ENCODE measurements around the gene OR4D10. TPM values are rescaled to one million over a fixed set of nuclear protein-coding genes. Genes with fewer than 3 reads are reported as not detected.

The OR4D10 gene
- total and polyA plus RNA-seq, 2 experiments from 2014 or later = not detected

DNA sequence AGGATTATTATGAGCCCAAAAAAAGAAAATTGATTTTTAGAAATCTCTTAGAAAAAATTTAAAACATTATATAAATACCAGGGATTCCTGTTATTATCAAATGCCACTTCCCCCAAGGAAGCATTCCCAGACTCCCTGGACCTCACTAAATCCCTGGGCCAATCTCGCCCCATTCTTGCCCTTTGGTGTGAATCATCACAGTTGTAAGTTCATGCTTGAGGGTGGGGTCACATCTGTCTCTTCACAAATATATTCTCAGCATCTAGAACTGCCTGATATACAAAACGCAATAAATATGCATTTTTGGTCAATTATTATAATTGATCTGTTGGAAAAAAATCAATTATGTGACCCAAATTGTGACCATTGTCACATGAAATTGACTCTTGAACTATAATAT lies 24.6 kb upstream of the OR4D10 start:
- H3K4me3 ChIP-seq = no peak overlapping the region
- no peaks in the 10 kb centered on the region for H3K36me3 ChIP-seq (ENCODE audit: low read depth)
- H3F3A ChIP-seq (ENCODE audit: insufficient read depth) = no peaks in the 10 kb centered on the region
- no peak overlapping the region for H3K27ac ChIP-seq
- DNase-seq = no peak
- no peak overlapping the region for H3K9ac ChIP-seq
- 12 to 15% methylated on average over 2 of the region's 2 CpGs for WGBS, 2 experiments (ENCODE audit: low coverage in 1 of 2, low lambda C conversion rate in 2 of 2, missing lambda C conversion rate in 2 of 2)
- H3K4me1 ChIP-seq (ENCODE audit: insufficient read depth) = no peaks in the 10 kb centered on the region
- no peaks in the 10 kb centered on the region for H3K79me2 ChIP-seq (ENCODE audit: insufficient read depth)
- no peaks in the 10 kb centered on the region for H3K9me3 ChIP-seq (ENCODE audit: low read depth)
- no peaks in the 10 kb centered on the region; the same call in 1 of the 2 replicates for H3K27me3 ChIP-seq (replicated peaks; ENCODE audit: insufficient read depth)
- no peak overlapping the region for H3K4me2 ChIP-seq (ENCODE audit: unreplicated experiment)
- no peaks in the 10 kb centered on the region for H3K9me2 ChIP-seq (ENCODE audit: insufficient read depth)
- H2AFZ ChIP-seq = no peak overlapping the region
- no peaks in the 10 kb centered on the region for H4K20me1 ChIP-seq (ENCODE audit: insufficient read depth)
- in situ Hi-C loops (cut with MboI) = no loop called here
- TF ChIP-seq EZH2phosphoT487 (IDR thresholded peaks at IDR 0.05; ENCODE audit: insufficient read depth, low read depth) (no peak), EZH2 (IDR thresholded peaks at IDR 0.05; ENCODE audit: insufficient read depth, poor library complexity, severe bottlenecking) (no peak)

GRCh38 chr11:59456661-59457060 lies 16.5 kb upstream of the OR4D10 start, which contains the start of gene OR4D6:
TSS of gene OR4D6 (plus strand) at chr11:59456961. CDS start at chr11:59456961, 0 bp downstream.
- Histone ChIP-seq H3K27ac (no peak within 1 kb of the TSS), H3K4me3 (no peak within 1 kb of the TSS), H3K9me2 (ENCODE audit: insufficient read depth) (no peaks in the 10 kb centered on the region), H3K79me2 (ENCODE audit: insufficient read depth) (no peaks in the 10 kb centered on the region), H3K9me3 (ENCODE audit: low read depth) (no peaks in the 10 kb centered on the region), H3K36me3 (ENCODE audit: low read depth) (no peaks in the 10 kb centered on the region), H3K4me2 (ENCODE audit: unreplicated experiment) (no peak within 1 kb of the TSS), H2AFZ (no peak within 1 kb of the TSS), H4K20me1 (ENCODE audit: insufficient read depth) (no peaks in the 10 kb centered on the region), H3F3A (ENCODE audit: insufficient read depth) (no peaks in the 10 kb centered on the region), H3K9ac (no peak within 1 kb of the TSS), H3K27me3 (replicated peaks; ENCODE audit: insufficient read depth) (no peaks in the 10 kb centered on the region; the same call in 1 of the 2 replicates), H3K4me1 (ENCODE audit: insufficient read depth) (no peaks in the 10 kb centered on the region)
- in situ Hi-C loops (cut with MboI) = no loop called here
- no peak for DNase-seq
- WGBS, 2 experiments (ENCODE audit: low coverage in 1 of 2, low lambda C conversion rate in 2 of 2, missing lambda C conversion rate in 2 of 2) = 3 to 8% methylated on average over 2 of the region's 2 CpGs
- TF ChIP-seq EZH2 (IDR thresholded peaks at IDR 0.05; ENCODE audit: insufficient read depth, poor library complexity, severe bottlenecking) (no peak), EZH2phosphoT487 (IDR thresholded peaks at IDR 0.05; ENCODE audit: insufficient read depth, low read depth) (no peak)

DNA sequence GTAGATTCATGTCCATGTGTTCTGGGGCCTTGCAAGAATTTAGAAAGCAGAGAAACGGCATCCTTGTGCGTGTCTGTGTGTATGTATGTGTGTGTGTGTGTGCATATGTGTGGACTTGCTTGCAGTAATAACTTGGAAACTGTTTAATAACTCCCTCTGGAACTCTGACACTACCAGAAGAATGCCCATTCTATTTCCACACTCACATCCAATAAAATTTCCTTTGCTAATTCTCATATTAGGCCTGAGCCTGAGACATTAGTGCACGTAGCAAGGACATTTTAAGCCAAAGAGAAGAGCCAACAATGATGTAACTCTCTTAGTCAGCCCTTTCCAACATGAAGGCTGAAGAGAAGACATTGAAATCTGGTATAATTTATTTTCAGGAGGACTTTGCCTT lies 13.2 kb upstream of the OR4D10 start:
- TF ChIP-seq EZH2phosphoT487 (IDR thresholded peaks at IDR 0.05; ENCODE audit: insufficient read depth, low read depth) = no peak
- no peak for TF ChIP-seq EZH2 (IDR thresholded peaks at IDR 0.05; ENCODE audit: insufficient read depth, poor library complexity, severe bottlenecking)
- H3K9ac ChIP-seq = no peak overlapping the region
- no peak overlapping the region for H3K4me2 ChIP-seq (ENCODE audit: unreplicated experiment)
- DNase-seq = no peak
- H3K36me3 ChIP-seq (ENCODE audit: low read depth) = no peaks in the 10 kb centered on the region
- H2AFZ ChIP-seq = no peak overlapping the region
- peaks cover 11% of the 10 kb centered on the region; the same call in 1 of the 2 replicates for H3K4me1 ChIP-seq (ENCODE audit: insufficient read depth)
- no peak overlapping the region for H3K27ac ChIP-seq
- H3K4me3 ChIP-seq = no peak overlapping the region
- H3K27me3 ChIP-seq (replicated peaks; ENCODE audit: insufficient read depth) = no peaks in the 10 kb centered on the region
- no peaks in the 10 kb centered on the region for H4K20me1 ChIP-seq (ENCODE audit: insufficient read depth)
- no peaks in the 10 kb centered on the region for H3K9me3 ChIP-seq (ENCODE audit: low read depth)
- 18 to 20% methylated on average over 3 of the region's 3 CpGs for WGBS, 2 experiments (ENCODE audit: low coverage in 1 of 2, low lambda C conversion rate in 2 of 2, missing lambda C conversion rate in 2 of 2)
- H3F3A ChIP-seq (ENCODE audit: insufficient read depth) = 0 out of 2 replicates have a peak, but pooled peaks cover 10% of the 10 kb centered on the region
- in situ Hi-C loops (cut with MboI) = no loop called here
- no peaks in the 10 kb centered on the region for H3K79me2 ChIP-seq (ENCODE audit: insufficient read depth)
- no peaks in the 10 kb centered on the region for H3K9me2 ChIP-seq (ENCODE audit: insufficient read depth)

- TF ChIP-seq EZH2phosphoT487 (IDR thresholded peaks at IDR 0.05; ENCODE audit: insufficient read depth, low read depth) = no peak
- H3K9ac ChIP-seq = no peak overlapping the region
- no peak overlapping the region for H3K27ac ChIP-seq
- 1 to 4% methylated on average over 5 of the region's 5 CpGs for WGBS, 2 experiments (ENCODE audit: low coverage in 1 of 2, low lambda C conversion rate in 2 of 2, missing lambda C conversion rate in 2 of 2)
- H4K20me1 ChIP-seq (ENCODE audit: insufficient read depth) = no peaks in the 10 kb centered on the region
- DNase-seq = peak; percentile 69
- no peaks in the 10 kb centered on the region for H3K9me3 ChIP-seq (ENCODE audit: low read depth)
- peak overlapping the region; percentile 4; the same call in 1 of the 2 replicates for H3K4me3 ChIP-seq
- in situ Hi-C loops (cut with MboI) = no loop called here
- H2AFZ ChIP-seq = no peak overlapping the region
- H3K27me3 ChIP-seq (replicated peaks; ENCODE audit: insufficient read depth) = no peaks in the 10 kb centered on the region
- no peak overlapping the region for H3K4me2 ChIP-seq (ENCODE audit: unreplicated experiment)
- no peaks in the 10 kb centered on the region for H3K9me2 ChIP-seq (ENCODE audit: insufficient read depth)
- H3K79me2 ChIP-seq (ENCODE audit: insufficient read depth) = no peaks in the 10 kb centered on the region
- H3K36me3 ChIP-seq (ENCODE audit: low read depth) = no peaks in the 10 kb centered on the region
- peaks cover 11% of the 10 kb centered on the region; the same call in 1 of the 2 replicates for H3K4me1 ChIP-seq (ENCODE audit: insufficient read depth)
- H3F3A ChIP-seq (ENCODE audit: insufficient read depth) = 0 out of 2 replicates have a peak, but pooled peaks cover 10% of the 10 kb centered on the region
These were observed 9.9 kb upstream of the OR4D10 start for GRCh38 chr11:59463190-59463641.

DNA sequence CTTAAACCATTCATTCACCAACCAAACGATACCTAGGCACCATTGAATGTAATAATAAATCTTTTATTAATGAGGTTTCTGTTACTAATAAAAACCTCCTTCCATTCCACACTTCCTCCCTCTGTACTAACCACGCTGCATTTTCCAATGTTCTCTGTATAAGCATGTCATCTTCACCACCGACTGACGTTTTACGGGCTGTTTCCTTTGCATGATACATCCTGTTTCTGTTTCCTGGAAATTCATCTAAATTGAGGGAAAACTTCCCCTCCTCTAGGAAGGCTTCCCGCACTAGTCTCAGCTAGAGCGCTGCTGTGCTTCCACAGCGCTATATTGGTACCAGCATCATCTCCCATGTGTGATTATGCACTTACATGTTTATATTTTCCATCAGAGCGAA lies 2.1 kb downstream of the OR4D10 start:
- no peaks in the 10 kb centered on the region for H3K79me2 ChIP-seq (ENCODE audit: insufficient read depth)
- H3K4me3 ChIP-seq = no peak overlapping the region
- WGBS, 2 experiments (ENCODE audit: low coverage in 1 of 2, low lambda C conversion rate in 2 of 2, missing lambda C conversion rate in 2 of 2) = 31 to 36% methylated on average over 9 of the region's 9 CpGs
- H3K9me3 ChIP-seq (ENCODE audit: low read depth) = no peaks in the 10 kb centered on the region
- TF ChIP-seq EZH2phosphoT487 (IDR thresholded peaks at IDR 0.05; ENCODE audit: insufficient read depth, low read depth) (no peak), EZH2 (IDR thresholded peaks at IDR 0.05; ENCODE audit: insufficient read depth, poor library complexity, severe bottlenecking) (no peak)
- no peaks in the 10 kb centered on the region for H3K36me3 ChIP-seq (ENCODE audit: low read depth)
- in situ Hi-C loops (cut with MboI) = no loop called here
- no peaks in the 10 kb centered on the region for H4K20me1 ChIP-seq (ENCODE audit: insufficient read depth)
- H3K27ac ChIP-seq = no peak overlapping the region
- no peak overlapping the region for H3K9ac ChIP-seq
- H3F3A ChIP-seq (ENCODE audit: insufficient read depth) = no peaks in the 10 kb centered on the region
- no peak overlapping the region for H2AFZ ChIP-seq
- no peak overlapping the region for H3K4me2 ChIP-seq (ENCODE audit: unreplicated experiment)
- no peaks in the 10 kb centered on the region for H3K9me2 ChIP-seq (ENCODE audit: insufficient read depth)
- no peaks in the 10 kb centered on the region for H3K27me3 ChIP-seq (replicated peaks; ENCODE audit: insufficient read depth)
- no peak for DNase-seq
- no peaks in the 10 kb centered on the region for H3K4me1 ChIP-seq (ENCODE audit: insufficient read depth)

All from GM23248 (cell line).